Measurements from ENCODE around the gene CALCOCO1. TPM values are rescaled to one million over a fixed set of nuclear protein-coding genes. Genes with fewer than 3 reads are reported as not detected.

CALCOCO1 gene, protein sequence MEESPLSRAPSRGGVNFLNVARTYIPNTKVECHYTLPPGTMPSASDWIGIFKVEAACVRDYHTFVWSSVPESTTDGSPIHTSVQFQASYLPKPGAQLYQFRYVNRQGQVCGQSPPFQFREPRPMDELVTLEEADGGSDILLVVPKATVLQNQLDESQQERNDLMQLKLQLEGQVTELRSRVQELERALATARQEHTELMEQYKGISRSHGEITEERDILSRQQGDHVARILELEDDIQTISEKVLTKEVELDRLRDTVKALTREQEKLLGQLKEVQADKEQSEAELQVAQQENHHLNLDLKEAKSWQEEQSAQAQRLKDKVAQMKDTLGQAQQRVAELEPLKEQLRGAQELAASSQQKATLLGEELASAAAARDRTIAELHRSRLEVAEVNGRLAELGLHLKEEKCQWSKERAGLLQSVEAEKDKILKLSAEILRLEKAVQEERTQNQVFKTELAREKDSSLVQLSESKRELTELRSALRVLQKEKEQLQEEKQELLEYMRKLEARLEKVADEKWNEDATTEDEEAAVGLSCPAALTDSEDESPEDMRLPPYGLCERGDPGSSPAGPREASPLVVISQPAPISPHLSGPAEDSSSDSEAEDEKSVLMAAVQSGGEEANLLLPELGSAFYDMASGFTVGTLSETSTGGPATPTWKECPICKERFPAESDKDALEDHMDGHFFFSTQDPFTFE
- polyA plus RNA-seq (169 and 187 TPM in 2 replicates), polyA minus RNA-seq (134 and 165 TPM in 2 replicates)

- Histone ChIP-seq H2AFZ (ENCODE audit: low read depth, low read length) (peak within 1 kb of the TSS; percentile 46), H3K27ac (ENCODE audit: low read length) (peak within 1 kb of the TSS; percentile 74), H3K4me3 (ENCODE audit: low read length) (peak within 1 kb of the TSS; percentile 78), H4K20me1 (ENCODE audit: insufficient read depth) (no peaks in the 10 kb centered on the region), H3K4me2 (ENCODE audit: low read length) (peak within 1 kb of the TSS; percentile 91), H3K9me2 (ENCODE audit: insufficient read depth, low read length) (no peaks in the 10 kb centered on the region), H3K36me3 (ENCODE audit: insufficient read depth, low read length) (peaks cover 8% of the 10 kb centered on the region), H3F3A (ENCODE audit: insufficient read depth, low read length, poor library complexity, severe bottlenecking) (no peaks in the 10 kb centered on the region), H3K9ac (ENCODE audit: low read length) (peak within 1 kb of the TSS; percentile 76), H3K79me2 (replicated peaks; ENCODE audit: insufficient read depth, low read length) (peaks cover 18% of the 10 kb centered on the region), H3K9me3 (ENCODE audit: low read length) (no peaks in the 10 kb centered on the region), H3K27me3 (ENCODE audit: insufficient read depth, low read depth, low read length) (no peaks in the 10 kb centered on the region)
- peak; percentile 84 for TF ChIP-seq TAF1 (IDR thresholded peaks at IDR 0.05; ENCODE audit: low read depth)
- peak; percentile 70 for TF ChIP-seq EP300 (conservative IDR thresholded peaks at IDR 0.05; ENCODE audit: poor library complexity, severe bottlenecking)
- TF ChIP-seq, protein P1, sequence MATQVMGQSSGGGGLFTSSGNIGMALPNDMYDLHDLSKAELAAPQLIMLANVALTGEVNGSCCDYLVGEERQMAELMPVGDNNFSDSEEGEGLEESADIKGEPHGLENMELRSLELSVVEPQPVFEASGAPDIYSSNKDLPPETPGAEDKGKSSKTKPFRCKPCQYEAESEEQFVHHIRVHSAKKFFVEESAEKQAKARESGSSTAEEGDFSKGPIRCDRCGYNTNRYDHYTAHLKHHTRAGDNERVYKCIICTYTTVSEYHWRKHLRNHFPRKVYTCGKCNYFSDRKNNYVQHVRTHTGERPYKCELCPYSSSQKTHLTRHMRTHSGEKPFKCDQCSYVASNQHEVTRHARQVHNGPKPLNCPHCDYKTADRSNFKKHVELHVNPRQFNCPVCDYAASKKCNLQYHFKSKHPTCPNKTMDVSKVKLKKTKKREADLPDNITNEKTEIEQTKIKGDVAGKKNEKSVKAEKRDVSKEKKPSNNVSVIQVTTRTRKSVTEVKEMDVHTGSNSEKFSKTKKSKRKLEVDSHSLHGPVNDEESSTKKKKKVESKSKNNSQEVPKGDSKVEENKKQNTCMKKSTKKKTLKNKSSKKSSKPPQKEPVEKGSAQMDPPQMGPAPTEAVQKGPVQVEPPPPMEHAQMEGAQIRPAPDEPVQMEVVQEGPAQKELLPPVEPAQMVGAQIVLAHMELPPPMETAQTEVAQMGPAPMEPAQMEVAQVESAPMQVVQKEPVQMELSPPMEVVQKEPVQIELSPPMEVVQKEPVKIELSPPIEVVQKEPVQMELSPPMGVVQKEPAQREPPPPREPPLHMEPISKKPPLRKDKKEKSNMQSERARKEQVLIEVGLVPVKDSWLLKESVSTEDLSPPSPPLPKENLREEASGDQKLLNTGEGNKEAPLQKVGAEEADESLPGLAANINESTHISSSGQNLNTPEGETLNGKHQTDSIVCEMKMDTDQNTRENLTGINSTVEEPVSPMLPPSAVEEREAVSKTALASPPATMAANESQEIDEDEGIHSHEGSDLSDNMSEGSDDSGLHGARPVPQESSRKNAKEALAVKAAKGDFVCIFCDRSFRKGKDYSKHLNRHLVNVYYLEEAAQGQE (IDR thresholded peaks at IDR 0.05; ENCODE audit: borderline replicate concordance), result peak; percentile 57
- no peak for TF ChIP-seq EZH2 (IDR thresholded peaks at IDR 0.05; ENCODE audit: borderline replicate concordance, insufficient read depth, low read length, poor library complexity, severe bottlenecking)
- no peak for TF ChIP-seq SMC3 (conservative IDR thresholded peaks at IDR 0.05; ENCODE audit: poor library complexity)
- TF ChIP-seq POLR2AphosphoS5 (IDR thresholded peaks at IDR 0.05), result peak; percentile 59
- TF ChIP-seq CTCF (IDR thresholded peaks at IDR 0.05; ENCODE audit: poor library complexity, severe bottlenecking), result peak; percentile 29
- TF ChIP-seq MXI1 (conservative IDR thresholded peaks at IDR 0.05; ENCODE audit: poor library complexity, severe bottlenecking), result no peak
- peak; percentile 33 for TF ChIP-seq RAD21 (conservative IDR thresholded peaks at IDR 0.05)
Measured at GRCh38 chr12:53727310-53728041, at the start of gene CALCOCO1. CALCOCO1 (minus strand) TSS chr12:53727452; CDS start chr12:53725242, 2,210 bp downstream.

GRCh38 chr12:53776872-53777271 lies 49.6 kb upstream of the CALCOCO1 start:
- Histone ChIP-seq H3F3A (ENCODE audit: insufficient read depth, low read length, poor library complexity, severe bottlenecking) (no peaks in the 10 kb centered on the region), H3K27ac (ENCODE audit: low read length) (no peak overlapping the region), H3K4me3 (ENCODE audit: low read length) (no peak overlapping the region), H3K9me2 (ENCODE audit: insufficient read depth, low read length) (no peaks in the 10 kb centered on the region), H2AFZ (ENCODE audit: low read depth, low read length) (no peak overlapping the region), H3K9ac (ENCODE audit: low read length) (no peak overlapping the region), H3K9me3 (ENCODE audit: low read length) (no peaks in the 10 kb centered on the region), H3K4me2 (ENCODE audit: low read length) (no peak overlapping the region), H3K79me2 (replicated peaks; ENCODE audit: insufficient read depth, low read length) (no peaks in the 10 kb centered on the region), H4K20me1 (ENCODE audit: insufficient read depth) (no peaks in the 10 kb centered on the region), H3K27me3 (ENCODE audit: insufficient read depth, low read depth, low read length) (no peaks in the 10 kb centered on the region), H3K36me3 (ENCODE audit: insufficient read depth, low read length) (no peaks in the 10 kb centered on the region)
- TF ChIP-seq MXI1 (conservative IDR thresholded peaks at IDR 0.05; ENCODE audit: poor library complexity, severe bottlenecking) (no peak), SMC3 (conservative IDR thresholded peaks at IDR 0.05; ENCODE audit: poor library complexity) (no peak), RAD21 (conservative IDR thresholded peaks at IDR 0.05) (no peak), CTCF (IDR thresholded peaks at IDR 0.05; ENCODE audit: poor library complexity, severe bottlenecking) (no peak), EZH2 (IDR thresholded peaks at IDR 0.05; ENCODE audit: borderline replicate concordance, insufficient read depth, low read length, poor library complexity, severe bottlenecking) (no peak), POLR2AphosphoS5 (IDR thresholded peaks at IDR 0.05) (no peak), TAF1 (IDR thresholded peaks at IDR 0.05; ENCODE audit: low read depth) (no peak)
- TF ChIP-seq, protein P1 (IDR thresholded peaks at IDR 0.05; ENCODE audit: borderline replicate concordance), result no peak

All from neural cell (in vitro differentiated cells).